GM10248 (cell line): ENCODE data around the gene ANKRD39.

Source experiments
- CTCF ChIA-PET: fragments of 300-600 bp; sonication (Branson Sonifier 250); formaldehyde crosslinking; extraction: SDS; loops from one replicate; lab custom pipeline; 2021; ENCODE audit warnings: antibody characterized with exemption; lab: Yijun Ruan, JAX
- POLR2A ChIA-PET: fragments of 350-650 bp; sonication (Branson Sonifier 250); formaldehyde crosslinking; extraction: SDS; loops from one replicate; lab custom pipeline; 2020; ENCODE audit warnings: antibody characterized with exemption; lab: Yijun Ruan, JAX
- DNase-seq: peaks from one replicate; pipeline ENCODE4 v3.0.0; 2012; ENCODE audit errors: extremely low spot score
- CTCF ChIP-seq: IDR thresholded peaks from 2 replicates; pipeline ENCODE4 v1.5.1; 2012; ENCODE audit warnings: mild to moderate bottlenecking, low read depth; ENCODE audit errors: extremely low read depth, missing control alignments, control extremely low read depth

Gene ANKRD39

GRCh38 chr2:96878171-96878570 lies 20.4 kb upstream of the ANKRD39 start:
- no peak for TF ChIP-seq CTCF
- ChIA-PET POLR2A (no interaction called here), CTCF (interaction anchor here (0.9 to 1.9 kb wide), 4 partner anchors 10 to 115 kb away, joined by 3 to 7 read pairs (median 4); partner anchors contain the start of gene ANKRD39)
- DNase-seq: no peak

GRCh38 chr2:96877631-96878092 lies 19.8 kb upstream of the ANKRD39 start:
- no peak for DNase-seq
- ChIA-PET CTCF (interaction anchor here (0.9 to 1.9 kb wide), 5 partner anchors 9 to 73 kb away, joined by 3 to 7 read pairs (median 6); partner anchors contain the start of gene ANKRD39), POLR2A (no interaction called here)
- no peak for TF ChIP-seq CTCF

GRCh38 chr2:96877042-96877451 lies 19.2 kb upstream of the ANKRD39 start:
- ChIA-PET POLR2A (no interaction called here), CTCF (interaction anchor here (1.3 to 1.9 kb wide), 4 partner anchors 9 to 74 kb away, joined by 3 to 7 read pairs (median 4); partner anchors contain the start of gene ANKRD39)
- TF ChIP-seq CTCF: no peak
- DNase-seq: no peak

GRCh38 chr2:96876269-96877041 lies 18.6 kb upstream of the ANKRD39 start:
- POLR2A ChIA-PET: no interaction called here
- DNase-seq: no peak

GRCh38 chr2:96875498-96876268 lies 17.9 kb upstream of the ANKRD39 start:
- POLR2A ChIA-PET: no interaction called here

More at GRCh38 chr2:96876269-96877041, 18.6 kb upstream of the ANKRD39 start:
- no peak for TF ChIP-seq CTCF
- CTCF ChIA-PET: interaction anchor here (1.3 to 4.0 kb wide), 4 partner anchors 8 to 74 kb away, joined by 3 to 22 read pairs (median 6); partner anchors contain the start of gene ANKRD39

More at GRCh38 chr2:96875498-96876268, 17.9 kb upstream of the ANKRD39 start:
- CTCF ChIA-PET: interaction anchor here (1.1 to 4.0 kb wide), 3 partner anchors 9 to 18 kb away, joined by 3 to 22 read pairs (median 3); partner anchors contain the start of gene ANKRD39
- TF ChIP-seq CTCF: no peak
- no peak for DNase-seq
